22Rv1 (cell line): ENCODE results near the gene RAPGEF4.
"Not testable (repeated sequence)": the region's sequence is repeated elsewhere in the genome, so short reads cannot be mapped to it uniquely, and the experiment has no call there.

ENCODE experiments used
- CTCF ChIP-seq: fragments of 450-650 bp; IDR thresholded peaks from 2 replicates; pipeline ENCODE4 v1.5.1; 2017; ENCODE audit warnings: mild to moderate bottlenecking
- ZFX ChIP-seq: fragments of 450-650 bp; IDR thresholded peaks from 2 replicates; pipeline ENCODE4 v1.6.1; 2017; ENCODE audit warnings: antibody characterized with exemption, borderline replicate concordance

GRCh38 chr2:172748543-172748942 lies 12.9 kb downstream of the RAPGEF4 start:
- not testable (repeated sequence) for TF ChIP-seq CTCF, ZFX
